DOHH2 (cell line): ENCODE results near the gene SRRM2.

ENCODE experiments used
- H3F3A ChIP-seq: fragments of 200-600 bp; sonication (generic), shearing (Covaris generic); 2 replicates; pipeline ENCODE4 v1.6.0; 2016; ENCODE audit warnings: antibody characterized with exemption, mild to moderate bottlenecking; ENCODE audit not compliant: control insufficient read depth, insufficient read depth
- H3K27ac ChIP-seq: fragments of 200-600 bp; sonication (generic); 2 replicates; pipeline ENCODE4 v1.5.1; 2014; ENCODE audit warnings: low read depth, mild to moderate bottlenecking, low read length, moderate library complexity
- H3K27me3 ChIP-seq: fragments of 200-600 bp; sonication (generic); 2 replicates; pipeline ENCODE4 v1.6.1; 2014; ENCODE audit warnings: mild to moderate bottlenecking, low read length, mixed read lengths; ENCODE audit not compliant: control insufficient read depth
- H3K36me3 ChIP-seq: fragments of 200-600 bp; sonication (generic); 2 replicates; pipeline ENCODE4 v1.6.1; 2014; ENCODE audit warnings: mild to moderate bottlenecking, low read length, moderate library complexity, mixed read lengths; ENCODE audit not compliant: control insufficient read depth
- H3K4me1 ChIP-seq: fragments of 200-600 bp; sonication (generic); 2 replicates; pipeline ENCODE4 v1.6.1; 2014; ENCODE audit warnings: mild to moderate bottlenecking, low read length, mixed read lengths; ENCODE audit not compliant: control insufficient read depth
- H3K4me2 ChIP-seq: fragments of 200-600 bp; sonication (generic); 2 replicates; pipeline ENCODE4 v1.6.0; 2014; ENCODE audit warnings: mild to moderate bottlenecking, low read length, moderate library complexity
- H3K4me3 ChIP-seq: fragments of 200-600 bp; sonication (generic); 2 replicates; pipeline ENCODE4 v1.5.1; 2014; ENCODE audit warnings: mild to moderate bottlenecking, low read length, mixed read lengths
- H3K79me2 ChIP-seq: fragments of 200-600 bp; sonication (generic); 2 replicates; pipeline ENCODE4 v1.6.1; 2014; ENCODE audit warnings: mild to moderate bottlenecking, low read length, mixed read lengths; ENCODE audit not compliant: control insufficient read depth
- H3K9me2 ChIP-seq: fragments of 200-600 bp; sonication (generic); replicated peaks from 2 replicates; pipeline ENCODE4 v1.6.1; 2014; ENCODE audit warnings: mild to moderate bottlenecking, low read length, mixed read lengths; ENCODE audit not compliant: control insufficient read depth
- H3K9me3 ChIP-seq: fragments of 200-600 bp; sonication (generic); 2 replicates; pipeline ENCODE4 v1.6.1; 2014; ENCODE audit warnings: antibody characterized with exemption, low read length, mixed read lengths; ENCODE audit not compliant: control insufficient read depth, insufficient read depth
- H4K20me1 ChIP-seq: fragments of 200-600 bp; sonication (generic); 2 replicates; pipeline ENCODE4 v1.6.0; 2014; ENCODE audit warnings: low read depth, mild to moderate bottlenecking, antibody characterized with exemption, low read length, moderate library complexity; ENCODE audit not compliant: control insufficient read depth, insufficient read depth
- EZH2phosphoT487 ChIP-seq: fragments of 200-600 bp; sonication (generic); IDR thresholded peaks from 2 replicates; pipeline ENCODE4 v1.6.1; 2017; ENCODE audit warnings: borderline replicate concordance, mild to moderate bottlenecking, antibody characterized with exemption, low read length, moderate library complexity, mixed read lengths
- TF ChIP-seq, protein P1 (sequence below): fragments of 200-600 bp; sonication (generic); IDR thresholded peaks from one replicate; pipeline ENCODE4 v1.5.1; 2014; ENCODE audit warnings: antibody characterized with exemption, mild to moderate bottlenecking, low read depth, low read length; ENCODE audit not compliant: poor library complexity, severe bottlenecking

SRRM2 gene

DNA sequence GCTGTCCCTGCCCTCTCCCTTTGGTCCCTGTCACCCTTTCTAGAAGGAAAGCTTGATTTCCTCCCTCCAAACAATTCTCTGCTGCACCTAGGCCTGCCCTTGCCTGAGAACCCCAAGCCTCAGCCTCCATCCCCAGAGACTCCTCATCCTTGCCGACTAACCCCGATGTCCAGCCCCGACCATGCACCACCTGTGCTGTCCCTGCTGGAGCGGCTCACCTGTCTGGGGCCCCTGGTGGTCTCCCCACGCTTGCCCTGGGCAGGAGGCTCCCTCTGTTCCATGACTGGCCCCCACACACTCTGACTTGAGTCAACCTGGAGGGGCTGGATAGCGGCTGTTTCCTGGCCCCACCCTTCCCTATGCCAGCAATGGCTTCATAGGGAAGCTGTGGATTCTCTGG is 12.0 kb upstream of the SRRM2 start:
- H3K4me1 ChIP-seq, result no peaks in the 10 kb centered on the region
- TF ChIP-seq, protein P1, sequence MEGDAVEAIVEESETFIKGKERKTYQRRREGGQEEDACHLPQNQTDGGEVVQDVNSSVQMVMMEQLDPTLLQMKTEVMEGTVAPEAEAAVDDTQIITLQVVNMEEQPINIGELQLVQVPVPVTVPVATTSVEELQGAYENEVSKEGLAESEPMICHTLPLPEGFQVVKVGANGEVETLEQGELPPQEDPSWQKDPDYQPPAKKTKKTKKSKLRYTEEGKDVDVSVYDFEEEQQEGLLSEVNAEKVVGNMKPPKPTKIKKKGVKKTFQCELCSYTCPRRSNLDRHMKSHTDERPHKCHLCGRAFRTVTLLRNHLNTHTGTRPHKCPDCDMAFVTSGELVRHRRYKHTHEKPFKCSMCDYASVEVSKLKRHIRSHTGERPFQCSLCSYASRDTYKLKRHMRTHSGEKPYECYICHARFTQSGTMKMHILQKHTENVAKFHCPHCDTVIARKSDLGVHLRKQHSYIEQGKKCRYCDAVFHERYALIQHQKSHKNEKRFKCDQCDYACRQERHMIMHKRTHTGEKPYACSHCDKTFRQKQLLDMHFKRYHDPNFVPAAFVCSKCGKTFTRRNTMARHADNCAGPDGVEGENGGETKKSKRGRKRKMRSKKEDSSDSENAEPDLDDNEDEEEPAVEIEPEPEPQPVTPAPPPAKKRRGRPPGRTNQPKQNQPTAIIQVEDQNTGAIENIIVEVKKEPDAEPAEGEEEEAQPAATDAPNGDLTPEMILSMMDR, result no peak
- TF ChIP-seq EZH2phosphoT487, result no peak

DNA sequence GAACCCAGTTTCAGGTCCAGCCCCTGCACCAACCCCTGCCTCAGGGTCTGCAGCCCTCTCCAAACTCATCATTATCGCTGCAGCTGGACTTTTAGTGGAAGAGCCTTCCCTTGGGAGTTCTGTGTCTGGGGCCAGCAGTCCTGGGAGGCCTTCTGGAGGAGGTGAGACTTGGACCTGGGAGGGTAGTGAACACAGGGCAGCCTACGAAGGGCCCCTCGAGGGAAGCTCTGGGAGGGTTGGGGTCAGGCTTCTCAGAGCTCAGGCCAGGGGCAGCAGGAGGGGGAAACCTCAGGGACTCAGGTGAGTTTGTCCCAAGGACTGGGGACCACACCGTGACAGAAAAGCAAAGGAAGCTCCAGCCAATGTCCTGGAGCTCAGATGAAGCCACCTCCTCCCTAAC is 11.3 kb upstream of the SRRM2 start:
- H3K36me3 ChIP-seq, result no peaks in the 10 kb centered on the region
- no peak overlapping the region for H3K4me3 ChIP-seq
- no peaks in the 10 kb centered on the region for H3K27me3 ChIP-seq
- H3K27ac ChIP-seq, result no peak overlapping the region
- no peak for TF ChIP-seq EZH2phosphoT487
- TF ChIP-seq, protein P1, result no peak
- no peaks in the 10 kb centered on the region for H3K79me2 ChIP-seq
- H3F3A ChIP-seq, result no peaks in the 10 kb centered on the region
- H3K4me1 ChIP-seq, result no peaks in the 10 kb centered on the region
- H3K9me3 ChIP-seq, result no peaks in the 10 kb centered on the region
- H3K4me2 ChIP-seq, result no peak overlapping the region
- no peaks in the 10 kb centered on the region for H4K20me1 ChIP-seq
- no peaks in the 10 kb centered on the region for H3K9me2 ChIP-seq

More for the DNA sequence above, 12.0 kb upstream of the SRRM2 start:
- Histone ChIP-seq H3F3A (no peaks in the 10 kb centered on the region), H3K4me2 (no peak overlapping the region), H3K9me3 (no peaks in the 10 kb centered on the region), H4K20me1 (no peaks in the 10 kb centered on the region), H3K79me2 (no peaks in the 10 kb centered on the region), H3K27me3 (no peaks in the 10 kb centered on the region), H3K27ac (no peak overlapping the region), H3K4me3 (no peak overlapping the region), H3K9me2 (no peaks in the 10 kb centered on the region), H3K36me3 (no peaks in the 10 kb centered on the region)

DNA sequence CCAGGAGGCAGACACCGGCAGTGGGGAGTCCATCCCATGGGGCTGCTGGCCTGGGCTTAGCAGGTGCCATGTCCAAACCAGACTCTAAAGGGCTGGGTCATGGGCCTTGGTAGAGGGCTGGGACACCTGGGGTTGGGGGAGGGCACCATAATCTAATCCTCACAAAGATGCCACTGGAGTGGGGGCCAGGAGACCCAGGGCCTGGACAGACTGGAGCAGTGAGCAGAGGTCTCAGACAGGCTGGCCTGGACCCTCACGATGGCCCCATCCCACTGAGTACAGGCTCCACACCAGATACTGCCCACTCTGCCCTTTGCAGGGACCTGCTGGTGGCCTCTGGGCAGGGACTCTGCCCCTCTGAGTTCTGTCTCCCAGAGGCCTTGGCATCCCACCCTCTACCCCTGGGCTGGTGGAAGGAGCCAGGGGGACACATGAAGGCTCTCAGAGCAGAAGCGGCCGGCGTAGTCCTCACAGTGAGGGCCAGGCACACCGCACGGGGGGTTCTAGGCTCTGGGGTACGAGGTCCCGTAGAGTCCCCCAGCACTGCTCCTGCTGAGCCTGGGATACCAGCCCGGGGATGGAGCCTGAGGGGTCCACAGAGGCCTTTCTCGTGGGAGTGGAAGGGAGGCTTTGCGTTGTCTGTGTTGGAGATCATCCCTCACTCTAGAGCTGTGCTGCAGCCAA is 10.0 kb upstream of the SRRM2 start:
- TF ChIP-seq EZH2phosphoT487, result no peak
- TF ChIP-seq, protein P1, result no peak
- H3K79me2 ChIP-seq, result no peaks in the 10 kb centered on the region
- H3F3A ChIP-seq, result no peaks in the 10 kb centered on the region
- 0 out of 2 replicates have a peak, but pooled peaks cover 3% of the 10 kb centered on the region for H3K4me1 ChIP-seq
- no peaks in the 10 kb centered on the region for H3K9me2 ChIP-seq
- H3K9me3 ChIP-seq, result no peaks in the 10 kb centered on the region
- no peak overlapping the region for H3K27ac ChIP-seq
- H3K4me2 ChIP-seq, result no peak overlapping the region
- H4K20me1 ChIP-seq, result no peaks in the 10 kb centered on the region
- H3K4me3 ChIP-seq, result no peak overlapping the region
- no peaks in the 10 kb centered on the region for H3K36me3 ChIP-seq
- H3K27me3 ChIP-seq, result no peaks in the 10 kb centered on the region
